HG03064 (cell line): Measurements from ENCODE around the gene WNK2.

Source experiments
- ATAC-seq: cut with Tn5 transposase; IDR thresholded peaks from one replicate; pipeline ENCODE4 v1.9.1; 2021; ENCODE audit warnings: low read depth; ENCODE audit not compliant: unreplicated experiment

WNK2 gene

GRCh38 chr9:93303258-93303771 lies 119.4 kb downstream of the WNK2 start:
- no peak for ATAC-seq

DNA sequence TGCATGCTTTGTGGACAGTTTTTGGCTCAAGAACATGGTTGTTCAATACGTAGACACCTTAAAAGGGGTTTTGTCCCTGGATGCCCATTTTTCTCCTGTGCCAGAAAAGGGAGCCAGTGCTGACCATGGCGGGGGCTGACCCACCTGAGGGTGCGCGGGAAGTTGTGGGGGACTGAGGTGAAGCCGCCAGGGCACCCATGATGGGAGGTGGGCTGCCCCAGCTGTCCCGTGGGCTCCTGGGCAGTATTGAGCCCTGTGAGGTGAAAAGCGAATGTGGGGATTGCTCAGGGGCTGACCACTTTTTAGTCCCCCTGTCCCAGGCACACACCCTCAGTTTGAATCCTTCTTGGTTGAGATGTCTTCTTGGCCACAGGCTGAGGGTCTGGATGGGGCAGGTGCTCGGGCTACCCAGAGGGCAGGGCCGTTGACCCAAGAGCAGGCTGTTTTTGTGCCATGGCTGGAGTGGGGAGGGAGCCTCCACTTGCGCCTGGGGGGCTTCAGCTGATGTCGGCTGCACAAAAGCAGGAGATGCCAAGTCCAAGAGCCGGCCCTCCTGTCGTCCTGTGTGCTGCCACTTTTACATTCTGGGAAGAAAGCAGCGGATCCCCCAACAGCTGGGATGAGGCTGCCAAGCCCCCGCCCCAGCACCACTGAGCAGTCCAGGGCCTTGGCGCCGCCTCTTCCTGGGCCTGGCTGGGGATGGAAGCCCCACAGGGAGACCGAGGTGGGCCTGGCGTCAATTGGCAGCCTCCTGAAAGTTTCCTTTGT lies 120.1 kb downstream of the WNK2 start:
- ATAC-seq = no peak

DNA sequence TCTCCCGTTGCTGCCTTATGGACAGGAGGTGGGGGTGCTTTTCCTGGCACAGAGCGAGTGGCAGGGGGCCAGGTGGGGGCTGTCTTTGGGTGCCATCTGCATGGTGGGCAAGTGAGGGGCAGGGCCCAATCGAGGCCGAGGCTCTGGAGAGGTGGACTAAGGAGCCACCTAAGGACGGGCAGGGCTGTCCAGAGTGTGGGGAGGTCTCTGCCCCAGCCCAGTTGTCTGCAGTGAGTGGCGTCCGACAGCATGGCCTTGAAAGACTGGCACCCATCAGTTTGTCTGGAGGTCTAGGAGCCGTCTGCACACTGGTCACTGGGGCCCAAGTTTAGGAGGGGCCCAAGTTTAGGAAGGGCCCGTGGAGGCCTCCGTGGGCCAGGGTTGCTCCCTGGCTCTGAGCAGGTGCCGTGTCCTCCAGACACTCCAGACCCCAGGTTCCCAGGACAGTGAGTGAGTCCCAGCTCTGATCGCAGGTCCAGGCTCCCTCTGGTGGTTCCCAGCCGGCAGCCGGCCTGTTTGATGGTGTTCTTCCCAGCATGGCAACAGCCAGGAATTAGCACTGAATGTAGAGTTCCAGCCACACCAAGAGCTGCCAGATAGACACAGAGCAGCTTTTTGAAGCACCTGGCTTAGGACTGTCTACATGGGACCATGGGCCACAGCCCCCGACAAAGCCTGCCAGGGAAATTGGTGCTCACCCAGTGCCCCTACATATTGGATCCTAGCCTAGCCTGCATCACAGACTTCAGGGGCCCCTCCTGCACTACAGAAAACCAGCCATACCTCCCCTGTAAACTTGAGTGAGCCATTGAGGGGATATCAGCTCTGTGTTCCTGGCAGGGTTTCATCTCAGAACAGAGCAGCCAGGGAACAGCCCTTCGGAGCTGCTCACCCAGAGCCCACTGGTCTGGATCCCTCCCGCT lies 120.9 kb downstream of the WNK2 start:
- ATAC-seq = no peak

- ATAC-seq = no peak
Measured at GRCh38 chr9:93305497-93306020, 121.6 kb downstream of the WNK2 start.

- no peak for ATAC-seq
Measured at GRCh38 chr9:93306081-93306480, 122.1 kb downstream of the WNK2 start.

- ATAC-seq = no peak
Measured at GRCh38 chr9:93306579-93307091, 122.7 kb downstream of the WNK2 start.

- no peak for ATAC-seq
Measured at GRCh38 chr9:93307468-93308157, 123.7 kb downstream of the WNK2 start.

DNA sequence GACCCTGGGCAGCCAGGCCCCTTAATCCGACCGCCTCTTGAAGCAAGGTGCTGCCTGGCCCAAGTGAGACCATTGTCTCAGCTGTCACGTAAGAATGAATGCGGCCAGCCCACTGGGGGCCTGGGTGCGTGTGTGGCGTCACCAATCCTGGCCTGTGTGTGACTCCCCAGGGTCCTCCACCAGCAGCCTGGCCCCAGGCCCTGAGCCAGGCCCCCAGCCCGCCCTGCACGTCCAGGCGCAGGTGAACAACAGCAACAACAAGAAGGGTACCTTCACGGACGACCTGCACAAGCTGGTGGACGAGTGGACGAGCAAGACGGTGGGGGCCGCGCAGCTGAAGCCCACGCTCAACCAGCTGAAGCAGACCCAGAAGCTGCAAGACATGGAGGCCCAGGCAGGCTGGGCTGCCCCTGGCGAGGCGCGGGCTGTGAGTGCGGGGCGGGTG lies 124.2 kb downstream of the WNK2 start:
- no peak for ATAC-seq

- ATAC-seq = no peak
Measured at GRCh38 chr9:93308676-93309075, 124.7 kb downstream of the WNK2 start.

GRCh38 chr9:93309889-93310425 lies 126.0 kb downstream of the WNK2 start:
- ATAC-seq = no peak

DNA sequence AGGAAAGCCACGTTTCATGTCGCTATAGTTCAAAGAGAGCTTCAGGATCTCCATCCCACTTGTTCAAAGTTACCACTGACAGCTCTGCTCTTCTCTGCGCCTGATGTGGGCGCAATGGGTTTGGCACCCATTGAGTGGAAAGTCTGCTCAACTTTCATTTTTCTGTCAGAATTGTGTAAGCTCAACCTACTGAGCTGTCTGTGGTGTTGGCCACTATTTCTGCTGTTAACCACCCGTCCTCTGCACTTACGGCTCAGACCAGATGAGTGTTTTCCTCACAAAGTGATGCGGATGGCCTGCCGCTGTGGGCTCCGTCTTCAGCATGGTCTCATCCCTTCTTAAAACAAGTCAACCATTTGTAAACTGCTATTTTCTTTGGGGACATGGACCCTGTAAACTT lies 131.2 kb downstream of the WNK2 start:
- no peak for ATAC-seq

DNA sequence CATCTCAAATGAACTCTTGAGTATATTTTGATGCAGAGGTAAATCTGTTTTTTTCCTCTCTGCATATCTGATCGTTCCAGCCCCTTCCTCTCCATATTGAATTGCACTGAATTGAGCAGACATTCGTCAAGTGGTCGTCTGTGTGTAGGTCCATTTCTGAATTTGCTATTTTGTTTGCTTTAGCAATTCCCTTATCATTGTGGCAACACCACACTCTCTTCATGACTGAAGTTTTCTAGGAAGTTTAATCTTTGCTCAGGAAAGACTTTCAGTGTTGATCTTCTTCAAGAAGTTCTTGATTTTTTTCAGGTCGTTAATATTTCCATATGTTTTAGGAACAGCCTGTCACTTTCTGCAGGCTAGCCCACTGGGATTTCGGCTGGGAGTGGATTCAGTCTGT lies 132.0 kb downstream of the WNK2 start:
- ATAC-seq = no peak

- no peak for ATAC-seq
Measured at GRCh38 chr9:93316726-93317494, 133.0 kb downstream of the WNK2 start.

DNA sequence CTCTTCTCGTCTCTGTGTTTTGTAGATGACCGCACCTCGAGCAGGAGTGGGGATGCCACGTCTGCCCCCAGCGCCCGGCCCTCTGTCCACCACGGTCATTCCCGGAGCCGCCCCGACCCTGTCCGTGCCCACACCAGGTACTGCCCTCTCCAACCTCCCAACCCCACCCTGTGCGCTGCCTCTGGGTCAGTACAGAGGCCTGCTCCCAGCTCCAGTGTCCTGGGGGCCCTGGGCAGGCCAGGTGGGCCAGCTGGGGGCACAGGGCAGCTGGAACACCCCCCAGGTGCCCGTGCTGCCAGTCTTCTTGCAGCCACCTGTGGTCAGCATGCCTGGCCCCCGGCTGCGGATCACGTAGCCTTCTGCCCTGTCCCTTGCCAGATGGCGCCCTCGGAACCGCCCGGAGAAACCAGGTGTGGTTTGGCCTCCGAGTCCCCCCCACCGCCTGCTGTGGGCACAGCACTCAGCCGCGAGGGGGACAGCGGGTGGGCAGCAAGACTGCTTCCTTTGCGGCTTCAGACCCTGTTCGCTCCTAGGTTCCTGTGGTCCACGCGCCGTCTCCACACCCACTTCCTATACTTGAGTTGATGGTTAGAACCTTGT lies 133.7 kb downstream of the WNK2 start:
- ATAC-seq = no peak

DNA sequence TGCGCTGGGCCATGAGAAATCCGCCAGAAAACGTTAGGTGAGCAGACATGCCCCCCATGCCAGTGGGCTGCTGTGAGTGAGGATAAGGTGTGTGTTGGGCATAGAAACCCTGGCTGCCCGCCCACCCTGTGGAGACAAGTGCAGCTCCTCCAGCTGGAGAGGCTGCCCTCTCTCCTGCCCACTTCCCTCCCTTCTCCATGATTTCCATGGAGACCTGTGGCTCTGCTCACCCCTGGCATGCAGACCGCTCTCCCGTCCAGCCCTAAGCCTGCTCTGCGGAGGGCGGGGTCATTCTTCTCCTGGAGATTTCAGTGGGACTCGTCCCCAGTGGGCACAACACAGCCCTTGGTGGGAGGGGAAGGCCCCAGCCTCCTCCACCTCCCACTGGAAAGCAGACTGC lies 134.5 kb downstream of the WNK2 start:
- no peak for ATAC-seq

- no peak for ATAC-seq
Measured at GRCh38 chr9:93319301-93319991, 135.5 kb downstream of the WNK2 start.

DNA sequence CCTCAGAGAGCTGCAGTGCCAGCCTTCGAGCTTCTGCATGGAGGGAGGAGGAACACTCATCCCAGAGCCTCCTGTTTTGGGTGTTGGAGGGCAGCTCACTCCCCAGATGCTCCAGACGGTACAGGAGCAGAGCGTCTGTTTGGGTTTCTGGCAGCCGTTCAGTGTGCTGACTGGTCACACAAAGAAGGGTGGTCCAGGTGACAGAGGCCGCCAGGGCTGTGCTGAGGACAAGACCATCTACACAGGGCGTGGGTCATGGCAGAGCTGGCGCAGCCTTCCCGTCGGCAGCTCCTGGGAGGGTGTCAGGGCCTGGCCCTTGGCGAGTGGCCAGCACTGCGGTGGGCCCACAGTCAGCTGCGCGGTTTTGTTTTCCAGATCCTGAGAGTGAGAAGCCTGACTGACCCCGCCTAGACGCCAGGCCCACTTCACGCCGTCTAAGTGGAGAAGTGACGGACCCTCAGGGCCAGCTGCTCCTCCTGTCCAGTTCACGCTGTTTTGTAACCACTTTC lies 136.1 kb downstream of the WNK2 start:
- no peak for ATAC-seq

GRCh38 chr9:93320591-93321219 lies 136.8 kb downstream of the WNK2 start:
- ATAC-seq = no peak
